ENCODE results near the gene GRM1. TPM values are rescaled to one million over a fixed set of nuclear protein-coding genes. Genes with fewer than 3 reads are reported as not detected.

GRM1 gene
- polyA plus RNA-seq, 1 experiment, result 0.01 TPM

GRCh38 chr6:146041282-146041681 lies 12.4 kb downstream of the GRM1 start:
- TF ChIP-seq, protein P1, sequence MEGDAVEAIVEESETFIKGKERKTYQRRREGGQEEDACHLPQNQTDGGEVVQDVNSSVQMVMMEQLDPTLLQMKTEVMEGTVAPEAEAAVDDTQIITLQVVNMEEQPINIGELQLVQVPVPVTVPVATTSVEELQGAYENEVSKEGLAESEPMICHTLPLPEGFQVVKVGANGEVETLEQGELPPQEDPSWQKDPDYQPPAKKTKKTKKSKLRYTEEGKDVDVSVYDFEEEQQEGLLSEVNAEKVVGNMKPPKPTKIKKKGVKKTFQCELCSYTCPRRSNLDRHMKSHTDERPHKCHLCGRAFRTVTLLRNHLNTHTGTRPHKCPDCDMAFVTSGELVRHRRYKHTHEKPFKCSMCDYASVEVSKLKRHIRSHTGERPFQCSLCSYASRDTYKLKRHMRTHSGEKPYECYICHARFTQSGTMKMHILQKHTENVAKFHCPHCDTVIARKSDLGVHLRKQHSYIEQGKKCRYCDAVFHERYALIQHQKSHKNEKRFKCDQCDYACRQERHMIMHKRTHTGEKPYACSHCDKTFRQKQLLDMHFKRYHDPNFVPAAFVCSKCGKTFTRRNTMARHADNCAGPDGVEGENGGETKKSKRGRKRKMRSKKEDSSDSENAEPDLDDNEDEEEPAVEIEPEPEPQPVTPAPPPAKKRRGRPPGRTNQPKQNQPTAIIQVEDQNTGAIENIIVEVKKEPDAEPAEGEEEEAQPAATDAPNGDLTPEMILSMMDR (IDR thresholded peaks at IDR 0.05; ENCODE audit: low read depth, low read length), result peak; percentile 12; the same call in 1 of the 2 replicates
- H3K9me3 ChIP-seq (ENCODE audit: control insufficient read depth, insufficient read depth, low read length), result no peaks in the 10 kb centered on the region
- DNase-seq (ENCODE audit: low read depth, low spot score), result no peak
- ChIA-PET POLR2A (no interaction called here), CTCF (interaction anchor here (1.4 to 1.8 kb wide), 2 partner anchors 121 to 659 kb away, joined by 3 to 12 read pairs; no protein-coding TSS in a partner anchor)
- no peak overlapping the region for H3K27ac ChIP-seq (ENCODE audit: low read depth, low read length)
- H3K4me3 ChIP-seq (ENCODE audit: low read depth, low read length), result no peak overlapping the region
- no peaks in the 10 kb centered on the region for H3K27me3 ChIP-seq (ENCODE audit: control insufficient read depth, insufficient read depth, low read length)

DNA sequence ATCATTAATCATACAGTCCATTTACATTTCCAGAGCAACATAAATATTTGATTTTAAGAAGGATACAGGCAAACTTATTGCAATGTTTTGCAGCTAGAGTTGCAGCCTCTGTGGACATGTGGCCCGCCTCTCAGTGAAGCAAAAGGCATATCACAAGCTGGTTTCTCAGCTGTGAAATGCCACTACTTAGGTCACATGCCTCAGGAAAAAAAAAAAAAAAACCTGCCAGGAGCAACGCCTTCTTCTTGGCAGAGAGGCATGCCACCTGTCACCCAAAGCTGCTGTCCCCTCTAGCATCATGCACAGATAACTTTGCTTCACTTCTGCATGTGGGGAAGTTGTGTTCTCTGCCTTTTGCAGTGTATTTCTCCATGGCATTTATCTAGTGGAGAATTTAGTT lies 18.5 kb downstream of the GRM1 start:
- no peak overlapping the region for H3K4me3 ChIP-seq (ENCODE audit: low read depth, low read length)
- DNase-seq (ENCODE audit: low read depth, low spot score), result no peak
- TF ChIP-seq, protein P1 (IDR thresholded peaks at IDR 0.05; ENCODE audit: low read depth, low read length), result no peak
- no peaks in the 10 kb centered on the region for H3K27me3 ChIP-seq (ENCODE audit: control insufficient read depth, insufficient read depth, low read length)
- ChIA-PET CTCF (no interaction called here), POLR2A (no interaction called here)
- no peak overlapping the region for H3K27ac ChIP-seq (ENCODE audit: low read depth, low read length)
- H3K9me3 ChIP-seq (ENCODE audit: control insufficient read depth, insufficient read depth, low read length), result no peaks in the 10 kb centered on the region

GRCh38 chr6:146050168-146050567 lies 21.3 kb downstream of the GRM1 start:
- DNase-seq (ENCODE audit: low read depth, low spot score), result no peak
- H3K27ac ChIP-seq (ENCODE audit: low read depth, low read length), result no peak overlapping the region
- POLR2A ChIA-PET, result no interaction called here
- TF ChIP-seq, protein P1 (IDR thresholded peaks at IDR 0.05; ENCODE audit: low read depth, low read length), result no peak
- H3K4me3 ChIP-seq (ENCODE audit: low read depth, low read length), result no peak overlapping the region
- H3K9me3 ChIP-seq (ENCODE audit: control insufficient read depth, insufficient read depth, low read length), result no peaks in the 10 kb centered on the region
- CTCF ChIA-PET, result no interaction called here
- H3K27me3 ChIP-seq (ENCODE audit: control insufficient read depth, insufficient read depth, low read length), result no peaks in the 10 kb centered on the region

- TF ChIP-seq, protein P1 (IDR thresholded peaks at IDR 0.05; ENCODE audit: low read depth, low read length), result no peak
- Histone ChIP-seq H3K27me3 (ENCODE audit: control insufficient read depth, insufficient read depth, low read length) (no peaks in the 10 kb centered on the region), H3K27ac (ENCODE audit: low read depth, low read length) (no peak overlapping the region), H3K9me3 (ENCODE audit: control insufficient read depth, insufficient read depth, low read length) (no peaks in the 10 kb centered on the region), H3K4me3 (ENCODE audit: low read depth, low read length) (no peak overlapping the region)
- CTCF ChIA-PET, result no interaction called here
- POLR2A ChIA-PET, result no interaction called here
- DNase-seq (ENCODE audit: low read depth, low spot score), result no peak
Measured at GRCh38 chr6:146056506-146056905, 27.6 kb downstream of the GRM1 start.

- TF ChIP-seq, protein P1 (IDR thresholded peaks at IDR 0.05; ENCODE audit: low read depth, low read length), result no peak
- ChIA-PET CTCF (no interaction called here), POLR2A (no interaction called here)
- no peak for DNase-seq (ENCODE audit: low read depth, low spot score)
- no peaks in the 10 kb centered on the region for H3K27me3 ChIP-seq (ENCODE audit: control insufficient read depth, insufficient read depth, low read length)
- H3K4me3 ChIP-seq (ENCODE audit: low read depth, low read length), result no peak overlapping the region
- no peak overlapping the region for H3K27ac ChIP-seq (ENCODE audit: low read depth, low read length)
- H3K9me3 ChIP-seq (ENCODE audit: control insufficient read depth, insufficient read depth, low read length), result no peaks in the 10 kb centered on the region
Measured at GRCh38 chr6:146065690-146066089, 36.8 kb downstream of the GRM1 start.
